ENCODE data around the gene VPS41.

VPS41 gene

GRCh38 chr7:38905056-38905759 lies 3.8 kb downstream of the VPS41 start:
- no peak for DNase-seq

GRCh38 chr7:38903057-38903456 lies 5.9 kb downstream of the VPS41 start:
- DNase-seq, result no peak

GRCh38 chr7:38902449-38902848 lies 6.5 kb downstream of the VPS41 start:
- DNase-seq, result no peak

- no peak for DNase-seq
Measured at GRCh38 chr7:38893061-38893460, 15.9 kb downstream of the VPS41 start.

- no peak for DNase-seq
Measured at GRCh38 chr7:38890597-38890996, 18.4 kb downstream of the VPS41 start.

GRCh38 chr7:38889872-38890432 lies 19.0 kb downstream of the VPS41 start:
- no peak for DNase-seq

- DNase-seq, result no peak
Measured at GRCh38 chr7:38889079-38889478, 19.9 kb downstream of the VPS41 start.

- DNase-seq, result no peak
Measured at GRCh38 chr7:38886265-38886664, 22.7 kb downstream of the VPS41 start.

- DNase-seq, result no peak
Measured at GRCh38 chr7:38883706-38884105, 25.3 kb downstream of the VPS41 start.

GRCh38 chr7:38881947-38882684 lies 26.9 kb downstream of the VPS41 start:
- no peak for DNase-seq

- no peak for DNase-seq
Measured at GRCh38 chr7:38881015-38881414, 28.0 kb downstream of the VPS41 start.

- DNase-seq, result no peak
Measured at GRCh38 chr7:38880454-38880853, 28.5 kb downstream of the VPS41 start.

- DNase-seq, result no peak
Measured at GRCh38 chr7:38880035-38880434, 29.0 kb downstream of the VPS41 start.

- DNase-seq, result no peak
Measured at GRCh38 chr7:38878694-38879457, 30.1 kb downstream of the VPS41 start.

GRCh38 chr7:38873433-38873832 lies 35.6 kb downstream of the VPS41 start:
- no peak for DNase-seq

GRCh38 chr7:38872202-38872601 lies 36.8 kb downstream of the VPS41 start:
- DNase-seq, result no peak

- DNase-seq, result no peak
Measured at GRCh38 chr7:38870147-38870546, 38.8 kb downstream of the VPS41 start.

- no peak for DNase-seq
Measured at GRCh38 chr7:38863601-38864291, 45.2 kb downstream of the VPS41 start.

- no peak for DNase-seq
Measured at GRCh38 chr7:38862666-38863065, 46.3 kb downstream of the VPS41 start.

GRCh38 chr7:38858259-38858884 lies 50.6 kb downstream of the VPS41 start:
- no peak for DNase-seq

GRCh38 chr7:38855867-38856266 lies 53.1 kb downstream of the VPS41 start:
- DNase-seq, result no peak

GRCh38 chr7:38855386-38855785 lies 53.6 kb downstream of the VPS41 start:
- DNase-seq, result no peak
